ENCODE data around the gene NUDCD3. TPM values are rescaled to one million over a fixed set of nuclear protein-coding genes. Genes with fewer than 3 reads are reported as not detected.

The NUDCD3 gene
- total RNA-seq, 6 experiments from 2014 or later: 24.4 to 47.1 (median 42.5) TPM

DNA sequence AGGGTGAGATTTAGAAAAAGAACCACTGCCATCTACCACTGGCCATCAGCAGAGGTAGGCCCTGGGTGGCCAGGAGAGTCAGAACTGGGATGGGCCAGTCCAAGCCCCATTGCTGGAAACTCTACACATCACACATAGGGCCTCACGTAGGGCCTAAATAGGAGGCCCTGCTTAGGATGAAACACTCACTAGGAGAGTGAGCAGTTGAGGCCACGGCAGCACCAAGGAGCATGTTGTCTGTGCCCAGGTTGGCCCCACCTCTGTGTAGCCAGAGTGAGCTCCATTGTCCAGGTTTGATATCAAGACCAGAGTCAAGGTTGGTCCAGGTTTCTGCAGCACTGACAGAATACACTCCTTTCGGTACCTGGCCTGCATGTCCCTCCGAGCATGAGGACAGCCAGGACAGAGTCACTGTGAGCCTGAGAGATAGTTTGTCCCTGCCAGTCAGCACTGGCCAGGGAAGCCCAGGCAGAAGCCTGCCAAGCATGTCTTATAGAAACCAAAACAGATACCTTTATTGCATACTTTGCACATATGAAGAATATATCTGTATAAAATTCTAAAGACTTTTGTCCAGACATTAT, 87.2 kb downstream of the NUDCD3 start:
- no peak for DNase-seq
- Histone ChIP-seq H3K27me3 (no peaks in the 10 kb centered on the region), H3K4me3 (no peak overlapping the region), H3K27ac (no peak overlapping the region), H3K9me3 (no peaks in the 10 kb centered on the region), H3K36me3 (peaks cover 0 to 35% (median 4%) of the 10 kb centered on the region in 4 donors), H3K4me1 (no peaks in the 10 kb centered on the region)
- TF ChIP-seq CTCF (IDR thresholded peaks at IDR 0.05) (no peak), POLR2A (IDR thresholded peaks at IDR 0.05) (no peak)
- intact Hi-C loops (cut with DNase I): no loop called here
- WGBS (ENCODE audit: insufficient coverage, low coverage, low lambda C conversion rate, missing lambda C conversion rate): 100% methylated on average over 2 of the region's 4 CpGs
- no peak for ATAC-seq

DNA sequence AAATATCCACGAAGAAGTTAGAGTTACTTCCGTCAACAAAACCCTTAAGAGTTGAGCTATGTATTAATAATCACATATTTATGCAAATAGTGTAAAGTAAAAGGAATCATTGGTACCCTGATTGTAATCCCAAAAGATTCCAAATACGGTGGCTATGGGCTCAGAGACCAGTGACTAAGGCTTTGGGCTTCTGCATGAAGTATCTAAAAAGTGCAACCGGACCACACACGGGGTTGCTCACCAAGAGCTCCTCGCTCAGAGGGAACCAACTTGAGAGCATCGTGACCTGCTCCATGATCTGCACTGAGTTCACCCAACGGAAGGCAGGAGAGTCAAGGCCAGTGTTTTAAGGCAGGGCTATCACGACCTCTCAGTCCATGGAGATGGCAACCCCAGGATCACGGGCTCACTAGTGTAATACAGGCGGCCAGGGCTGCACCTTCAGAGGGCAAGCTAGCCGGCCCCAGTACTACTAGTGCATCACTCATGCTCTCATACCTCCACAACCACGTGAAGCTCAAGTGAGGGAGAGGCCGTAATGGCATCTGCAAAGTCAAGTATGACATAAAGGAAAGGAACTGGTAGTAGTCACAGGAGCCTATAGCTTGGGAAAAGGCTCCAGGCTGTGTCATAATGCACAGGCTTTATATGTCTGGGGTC, 87.9 kb downstream of the NUDCD3 start:
- intact Hi-C loops (cut with DNase I): no loop called here
- no peak for ATAC-seq
- Histone ChIP-seq H3K9me3 (no peaks in the 10 kb centered on the region), H3K36me3 (peaks cover 0 to 35% (median 5%) of the 10 kb centered on the region in 4 donors), H3K27me3 (no peaks in the 10 kb centered on the region), H3K4me1 (no peaks in the 10 kb centered on the region), H3K4me3 (no peak overlapping the region), H3K27ac (no peak overlapping the region)
- DNase-seq: no peak
- TF ChIP-seq CTCF (IDR thresholded peaks at IDR 0.05): no peak
- TF ChIP-seq POLR2A (IDR thresholded peaks at IDR 0.05): no peak
- 99% methylated on average over 5 of the region's 14 CpGs for WGBS (ENCODE audit: insufficient coverage, low coverage, low lambda C conversion rate, missing lambda C conversion rate)

GRCh38 chr7:44401692-44402091, 88.8 kb downstream of the NUDCD3 start:
- Histone ChIP-seq H3K4me3 (no peak overlapping the region), H3K36me3 (peaks cover 0 to 35% (median 5%) of the 10 kb centered on the region in 4 donors), H3K9me3 (no peaks in the 10 kb centered on the region), H3K27me3 (no peaks in the 10 kb centered on the region), H3K4me1 (no peaks in the 10 kb centered on the region), H3K27ac (no peak overlapping the region)
- intact Hi-C loops (cut with DNase I): no loop called here
- TF ChIP-seq CTCF (IDR thresholded peaks at IDR 0.05) (no peak), POLR2A (IDR thresholded peaks at IDR 0.05) (no peak)
- 76% methylated on average over 2 of the region's 4 CpGs for WGBS (ENCODE audit: insufficient coverage, low coverage, low lambda C conversion rate, missing lambda C conversion rate)
- no peak for ATAC-seq
- DNase-seq: no peak

DNA sequence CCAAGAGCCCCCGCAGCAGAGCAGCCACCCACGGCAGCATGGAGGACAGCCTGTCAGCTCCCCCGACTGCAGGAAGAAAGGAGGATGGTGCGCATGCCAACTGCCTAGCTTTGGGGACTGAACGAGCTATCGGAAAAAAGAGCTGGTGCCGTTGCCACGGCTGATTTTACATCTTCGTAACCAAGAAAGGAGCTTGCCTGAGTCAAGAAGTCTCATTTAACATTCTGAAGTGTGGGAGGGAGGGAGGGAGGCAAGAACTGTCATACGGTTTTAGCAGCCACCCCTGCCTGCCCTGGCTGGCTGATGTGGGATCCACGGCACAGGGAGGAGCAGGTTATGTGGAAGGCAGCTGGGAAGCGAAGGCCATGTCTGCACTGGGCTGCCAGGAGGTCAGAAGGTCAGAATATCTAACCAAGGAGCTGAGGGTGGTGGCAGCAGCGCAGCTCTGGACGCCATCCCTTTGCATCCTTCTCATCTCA, 90.4 kb downstream of the NUDCD3 start:
- Histone ChIP-seq H3K4me1 (no peaks in the 10 kb centered on the region), H3K9me3 (no peaks in the 10 kb centered on the region), H3K27me3 (no peaks in the 10 kb centered on the region), H3K36me3 (peaks cover 0 to 35% (median 5%) of the 10 kb centered on the region in 4 donors), H3K4me3 (no peak overlapping the region), H3K27ac (no peak overlapping the region)
- DNase-seq (no peak), ATAC-seq (no peak)
- intact Hi-C loops (cut with DNase I): no loop called here
- TF ChIP-seq POLR2A (IDR thresholded peaks at IDR 0.05) (no peak), CTCF (IDR thresholded peaks at IDR 0.05) (no peak)
- WGBS (ENCODE audit: insufficient coverage, low coverage, low lambda C conversion rate, missing lambda C conversion rate): 88% methylated on average over 5 of the region's 14 CpGs
